Forelimb muscle (tissue), 1 donor: Measurements from ENCODE around the gene ERG. TPM values are rescaled to one million over a fixed set of nuclear protein-coding genes. Genes with fewer than 3 reads are reported as not detected.

ENCODE experiments used
- DNase-seq: peaks from one replicate; pipeline ENCODE4 v3.0.0-alpha.2; 2013; ENCODE audit warnings: low read depth
- polyA plus RNA-seq: library from polyadenylated mRNA; unstranded; fragments of 120-200 nt; gene quantifications from one replicate; pipeline ENCODE4 v1.2.1, GENCODE V29; 2013; ENCODE audit not compliant: insufficient read length

ERG gene
- polyA plus RNA-seq, 1 donor, result 16.4 TPM

DNA sequence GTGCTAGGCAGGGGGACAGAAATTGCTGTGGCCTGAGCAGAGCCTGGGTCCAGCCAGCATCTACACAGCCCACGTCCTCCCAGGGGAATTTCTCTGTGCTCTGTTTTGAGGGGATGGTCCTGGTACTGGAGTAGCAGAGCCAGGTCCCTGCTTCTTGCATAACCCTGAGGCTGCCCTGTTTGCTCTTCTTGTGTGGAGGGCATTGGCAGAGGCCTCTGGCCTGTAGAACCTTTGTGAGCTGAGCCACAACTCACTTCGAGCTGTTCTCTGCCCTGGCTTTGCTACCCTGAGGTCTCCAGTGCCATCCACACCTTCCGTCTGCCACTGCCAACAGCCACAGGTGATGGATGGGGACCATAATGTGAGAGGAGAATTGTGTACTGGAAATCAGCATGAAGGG lies 139.6 kb downstream of the ERG start:
- DNase-seq, result no peak

- no peak for DNase-seq
Observed at GRCh38 chr21:38358098-38358497, 140.2 kb downstream of the ERG start.

DNA sequence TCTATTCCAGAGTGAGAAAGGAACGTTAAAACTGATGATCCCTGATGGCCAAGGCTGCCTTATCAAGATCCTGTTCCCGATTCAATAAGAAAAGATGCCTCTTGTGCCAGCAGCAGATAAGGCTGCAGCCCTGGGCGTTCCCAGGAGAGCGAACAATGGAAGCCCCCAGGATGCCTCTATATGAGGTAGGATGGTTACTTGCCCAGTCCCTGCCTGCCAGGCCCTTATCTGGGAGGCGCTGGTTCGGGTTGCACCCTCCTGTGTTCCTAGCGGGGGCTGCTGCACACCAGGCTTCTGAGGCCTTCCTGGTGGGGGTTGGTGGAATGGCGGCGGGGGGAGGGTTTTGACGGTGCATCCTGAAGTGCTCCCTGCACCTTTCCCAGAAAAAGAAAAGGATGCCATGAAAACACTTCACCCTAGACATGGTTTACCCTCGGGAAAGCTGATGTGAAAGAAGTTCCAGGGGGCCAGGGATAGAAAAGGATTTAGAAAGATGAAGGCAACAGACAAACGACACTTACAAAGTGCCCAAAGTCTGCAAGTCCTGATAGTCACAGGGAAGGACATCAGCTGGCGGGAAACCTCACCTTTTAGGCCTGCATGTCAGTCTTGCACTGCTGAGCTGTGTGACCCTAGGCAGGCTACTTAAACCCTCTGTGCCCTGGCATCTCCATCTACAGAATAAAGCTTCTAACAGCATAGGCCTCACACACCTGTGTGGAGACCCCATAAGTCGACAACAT lies 141.2 kb downstream of the ERG start:
- DNase-seq, result no peak

DNA sequence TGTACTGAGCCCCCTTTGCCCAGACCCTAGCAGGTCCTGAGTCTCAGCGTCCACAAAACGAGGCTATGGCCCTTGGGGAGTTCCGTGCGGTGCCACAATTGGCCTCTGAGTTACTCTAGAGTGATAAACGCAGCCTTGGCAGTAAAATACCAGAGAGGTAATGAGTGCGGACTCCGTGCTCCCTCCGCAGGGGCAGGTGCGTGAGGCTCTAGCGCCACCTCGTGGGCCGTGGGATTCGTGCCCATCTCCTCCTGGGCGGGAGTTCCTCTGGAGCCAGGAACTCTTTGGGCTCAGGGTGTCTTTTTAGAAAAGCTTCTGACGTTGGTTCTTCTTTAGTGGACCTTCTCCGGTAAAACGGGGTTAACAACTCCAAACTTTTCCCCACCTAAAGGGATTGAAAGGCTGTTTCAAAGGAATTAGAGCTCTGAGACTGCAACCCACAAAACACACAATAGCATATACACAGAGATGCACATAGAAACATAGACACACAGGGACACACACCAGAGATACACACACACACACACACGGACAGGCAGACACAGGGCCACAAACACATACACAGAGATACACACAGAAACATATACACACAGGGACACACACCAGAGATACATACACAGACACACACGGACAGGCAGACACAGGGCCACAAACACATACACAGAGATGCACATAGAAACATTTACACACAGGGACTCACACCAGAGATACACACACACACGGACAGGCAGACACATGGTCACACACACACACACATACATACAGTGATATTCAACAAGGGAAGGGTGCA lies 142.1 kb downstream of the ERG start:
- DNase-seq, result peak; percentile 25

- DNase-seq, result no peak
Observed at GRCh38 chr21:38355353-38355752, 142.9 kb downstream of the ERG start.

GRCh38 chr21:38354746-38355145 lies 143.5 kb downstream of the ERG start:
- DNase-seq, result no peak

GRCh38 chr21:38354231-38354630 lies 144.0 kb downstream of the ERG start:
- DNase-seq, result no peak

DNA sequence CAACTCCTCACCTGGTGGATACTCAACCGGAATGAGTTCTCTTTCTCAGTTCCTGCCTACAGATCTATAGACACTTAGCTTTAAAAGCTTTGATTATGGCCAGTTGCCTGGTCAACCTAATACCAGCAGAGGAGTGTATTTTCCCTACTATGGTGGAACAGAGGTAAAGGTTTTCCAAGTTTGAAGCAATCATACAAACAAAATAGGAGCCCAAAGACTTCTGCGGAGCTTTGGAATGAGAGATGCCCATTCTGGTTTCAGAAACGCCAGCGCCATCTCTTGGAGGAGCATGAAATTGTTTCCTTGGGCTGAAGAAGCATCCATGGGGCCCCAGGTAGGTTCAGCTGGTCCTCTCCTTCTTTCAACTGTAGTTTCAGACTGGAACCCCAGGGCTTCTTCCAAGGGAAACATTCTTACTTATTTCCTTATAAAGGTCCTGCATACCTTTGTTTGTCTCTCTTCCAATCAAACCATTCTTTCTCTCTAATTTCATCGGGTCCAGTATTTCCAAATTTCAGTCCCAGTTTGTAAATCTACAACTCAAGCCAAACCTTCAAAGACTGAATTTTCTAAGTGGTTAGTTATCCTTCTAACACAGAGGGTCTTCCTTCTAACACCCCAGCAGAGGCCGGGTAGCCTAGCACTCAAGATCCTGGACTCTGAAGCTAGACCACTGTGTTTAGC lies 145.6 kb downstream of the ERG start:
- DNase-seq, result peak; percentile 16

GRCh38 chr21:38351961-38352521 lies 146.2 kb downstream of the ERG start:
- DNase-seq, result no peak

- no peak for DNase-seq
Observed at GRCh38 chr21:38351176-38351959, 146.9 kb downstream of the ERG start.

- no peak for DNase-seq
Observed at GRCh38 chr21:38350684-38351083, 147.6 kb downstream of the ERG start.

GRCh38 chr21:38349977-38350376 lies 148.3 kb downstream of the ERG start:
- no peak for DNase-seq

GRCh38 chr21:38349111-38349746 lies 149.0 kb downstream of the ERG start:
- peak; percentile 13 for DNase-seq

DNA sequence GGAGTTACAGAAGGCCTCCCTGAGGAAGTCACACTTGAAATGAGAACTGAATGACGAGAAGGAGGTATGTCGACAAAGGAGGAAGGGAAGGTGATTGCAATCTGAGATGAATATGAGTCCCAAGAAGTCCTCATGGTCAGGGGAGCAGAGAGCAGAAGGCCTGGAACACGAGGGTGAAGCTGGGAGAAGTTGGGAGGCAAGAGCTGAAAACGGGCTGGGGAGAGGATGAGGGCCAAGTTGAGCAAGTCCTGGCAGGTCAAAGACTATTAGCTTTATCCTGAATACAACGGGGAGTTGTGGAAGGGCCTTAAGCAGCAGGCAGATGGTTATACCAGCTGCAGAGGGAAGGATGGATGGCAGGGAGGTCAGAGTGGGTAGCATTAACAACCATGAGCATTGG lies 152.0 kb downstream of the ERG start:
- no peak for DNase-seq

DNA sequence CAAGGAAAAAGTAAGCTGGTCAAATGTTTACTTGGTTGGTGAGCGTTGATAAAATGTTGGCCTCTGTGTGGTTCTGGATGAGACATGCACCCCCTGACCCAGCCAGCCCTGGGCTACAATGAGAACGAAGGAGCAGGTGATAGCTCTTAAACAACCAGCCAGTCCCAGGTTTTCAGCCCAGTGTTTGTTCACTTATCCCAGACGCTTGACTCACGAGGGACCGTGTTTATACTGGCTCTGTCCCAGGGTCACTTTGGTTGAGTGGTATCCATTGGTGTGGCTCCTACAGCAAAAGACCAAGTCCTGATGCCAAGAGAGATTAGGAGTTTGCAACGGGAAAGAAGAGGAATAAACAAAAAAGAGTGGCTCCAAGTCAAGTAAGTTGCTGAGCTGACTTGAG lies 154.6 kb downstream of the ERG start:
- no peak for DNase-seq

DNA sequence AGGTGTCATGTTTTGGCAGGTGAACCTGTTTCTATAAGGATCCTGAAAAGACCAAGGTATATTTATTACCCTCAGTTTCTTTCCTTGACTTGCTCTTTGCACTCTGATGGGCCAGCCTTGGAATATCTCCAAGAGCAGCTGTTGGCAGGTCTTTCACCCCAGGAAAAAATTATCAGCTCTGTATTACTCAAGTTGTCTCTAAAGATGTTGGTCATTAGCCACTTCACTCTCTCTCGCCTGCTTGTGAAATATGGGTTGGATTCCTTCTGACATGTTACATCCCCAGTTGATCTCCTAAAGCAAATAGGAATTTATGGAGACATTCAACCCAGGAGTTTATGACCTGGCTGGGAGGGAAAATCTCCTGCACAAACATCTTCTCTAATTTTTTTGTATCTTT lies 155.5 kb downstream of the ERG start:
- no peak for DNase-seq

GRCh38 chr21:38341546-38342012 lies 156.7 kb downstream of the ERG start:
- no peak for DNase-seq

- no peak for DNase-seq
Observed at GRCh38 chr21:38340131-38340530, 158.1 kb downstream of the ERG start.

DNA sequence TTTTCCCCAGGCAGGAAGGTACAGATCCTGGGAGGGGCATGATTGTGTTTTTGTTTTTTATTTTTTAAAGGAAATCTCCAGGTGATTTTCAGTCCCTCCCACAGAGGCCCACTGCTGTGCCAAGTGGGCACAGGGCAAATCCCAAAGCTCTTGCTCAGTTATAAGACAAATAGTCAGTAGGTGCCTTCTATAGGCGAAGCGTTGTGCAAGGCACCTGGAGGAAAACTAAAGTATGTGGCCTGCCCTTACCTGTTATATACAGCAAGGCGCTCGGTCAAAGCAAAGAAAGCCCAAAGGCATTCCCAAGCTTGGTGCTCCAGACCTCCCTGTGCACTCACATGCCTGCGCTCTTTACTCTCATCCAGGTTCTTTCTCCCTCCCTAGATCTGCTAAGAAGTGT lies 160.5 kb downstream of the ERG start:
- no peak for DNase-seq

DNA sequence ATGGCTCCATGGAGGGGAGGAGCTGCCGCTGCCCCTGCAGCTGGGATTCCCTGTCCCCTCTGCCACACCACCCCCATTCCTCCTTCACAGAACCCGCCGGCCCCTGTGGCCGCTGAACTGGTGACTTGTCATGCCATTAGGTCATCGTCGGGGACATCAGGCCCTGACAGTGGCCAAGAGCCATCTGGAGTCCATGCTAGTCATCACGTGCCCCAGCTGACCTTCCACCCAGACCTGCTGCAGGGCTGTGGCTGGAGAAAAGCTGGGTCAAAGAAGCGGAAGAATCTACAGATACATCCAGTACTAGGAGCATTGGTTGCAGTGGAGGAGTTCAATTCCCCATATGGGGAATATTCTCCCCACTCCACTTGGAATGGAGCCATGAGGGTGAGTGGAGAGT lies 163.4 kb downstream of the ERG start:
- DNase-seq, result no peak
